ENCODE measurements around the gene SIN3A.
A peak's percentile ranks its signal among the peaks of the same experiment; 100 is the strongest.
"Not testable (repeated sequence)": the region's sequence is repeated elsewhere in the genome, so short reads cannot be mapped to it uniquely, and the experiment has no call there.

Gene SIN3A

GRCh38 chr15:75451674-75452363 is at the start of gene SIN3A:
TSS of gene SIN3A (minus strand) at chr15:75451690. CDS start at chr15:75430375, 21,315 bp downstream.
- DNase-seq = peak; percentile 100

GRCh38 chr15:75493732-75494131 is 42.2 kb upstream of the SIN3A start:
- no peak for DNase-seq

GRCh38 chr15:75483961-75484360 is 32.5 kb upstream of the SIN3A start:
- no peak for DNase-seq

- not testable (repeated sequence) for DNase-seq
Measured at GRCh38 chr15:75483556-75483955, 32.1 kb upstream of the SIN3A start.

GRCh38 chr15:75483106-75483505 is 31.6 kb upstream of the SIN3A start:
- DNase-seq = no peak

GRCh38 chr15:75480463-75480862 is 29.0 kb upstream of the SIN3A start:
- not testable (repeated sequence) for DNase-seq

GRCh38 chr15:75479670-75480069 is 28.2 kb upstream of the SIN3A start:
- no peak for DNase-seq

GRCh38 chr15:75477094-75477493 is 25.6 kb upstream of the SIN3A start:
- not testable (repeated sequence) for DNase-seq

- DNase-seq = no peak
Measured at GRCh38 chr15:75468913-75469598, 17.6 kb upstream of the SIN3A start.

GRCh38 chr15:75460646-75461045 is 9.2 kb upstream of the SIN3A start:
- no peak for DNase-seq

GRCh38 chr15:75459581-75459980 is 8.1 kb upstream of the SIN3A start:
- DNase-seq = no peak

- no peak for DNase-seq
Measured at GRCh38 chr15:75456710-75457109, 5.2 kb upstream of the SIN3A start.

GRCh38 chr15:75455982-75456531 is 4.6 kb upstream of the SIN3A start:
- peak; percentile 63 for DNase-seq

GRCh38 chr15:75455424-75455981 is 4.0 kb upstream of the SIN3A start:
- DNase-seq = peak; percentile 88

- peak; percentile 85 for DNase-seq
Measured at GRCh38 chr15:75454471-75455378, 3.2 kb upstream of the SIN3A start.

GRCh38 chr15:75453703-75454470 is 2.4 kb upstream of the SIN3A start:
- peak; percentile 99 for DNase-seq

- DNase-seq = peak; percentile 52
Measured at GRCh38 chr15:75452865-75453702, 1.6 kb upstream of the SIN3A start.

- peak; percentile 85 for DNase-seq
Measured at GRCh38 chr15:75452364-75452864, 924 bp upstream of the SIN3A start.

- DNase-seq = no peak
Measured at GRCh38 chr15:75451202-75451673, 252 bp downstream of the SIN3A start.

Data from CD4-positive, alpha-beta T cell treated with Interleukin-21 for 1 hour (primary cell).